Measurements from ENCODE around the gene APLP1.

Gene APLP1

DNA sequence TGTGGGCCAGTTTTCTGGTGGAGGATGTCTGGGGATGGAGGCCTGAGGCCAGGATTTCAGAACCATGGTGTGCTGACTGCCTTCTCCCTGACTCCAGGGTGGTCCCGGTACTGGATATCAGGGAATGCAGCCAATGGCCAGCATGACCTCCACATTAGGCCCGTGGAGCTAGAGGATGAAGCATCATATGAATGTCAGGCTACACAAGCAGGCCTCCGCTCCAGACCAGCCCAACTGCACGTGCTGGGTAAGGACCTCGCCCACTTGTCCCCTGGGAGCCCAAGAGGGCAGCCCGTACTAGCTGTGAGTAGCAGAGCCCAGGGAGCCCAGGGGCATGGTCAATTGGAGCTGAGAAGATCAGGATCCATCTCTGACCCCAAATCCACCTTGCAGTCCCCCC lies 10.1 kb upstream of the APLP1 start:
- peaks cover 100% of the 10 kb centered on the region for H3K27me3 ChIP-seq
- H3K27ac ChIP-seq, result no peak overlapping the region

DNA sequence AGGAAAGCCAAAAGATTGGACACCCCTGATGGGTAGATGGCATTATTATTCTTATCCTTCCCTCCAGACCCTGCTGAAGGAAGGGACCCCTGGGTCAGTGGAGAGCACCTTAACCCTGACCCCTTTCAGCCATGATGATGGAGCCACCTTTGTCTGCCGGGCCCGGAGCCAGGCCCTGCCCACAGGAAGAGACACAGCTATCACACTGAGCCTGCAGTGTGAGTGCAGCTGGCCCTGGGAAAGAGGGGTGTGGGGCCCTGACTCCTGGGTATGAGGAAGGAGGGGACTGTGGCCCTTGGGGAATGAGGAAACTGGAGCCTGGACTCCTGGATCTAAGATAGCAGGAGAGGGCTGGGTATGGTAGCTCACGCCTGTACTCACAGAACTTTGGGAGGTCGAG lies 9.0 kb upstream of the APLP1 start:
- Histone ChIP-seq H3K9me3 (no peaks in the 10 kb centered on the region), H3K27me3 (peaks cover 100% of the 10 kb centered on the region)

More for the DNA sequence above, 10.1 kb upstream of the APLP1 start:
- Histone ChIP-seq H3K4me3 (ENCODE audit: low read depth in 1 of 2, low read length in 1 of 2) (no peak overlapping the region), H3K4me1 (ENCODE audit: control insufficient read depth in 1 of 2, insufficient read depth in 1 of 2, low read depth in 1 of 2, low read length in 1 of 2) (peaks cover 3 to 4% of the 10 kb centered on the region in 2 experiments), H3K9me3 (no peaks in the 10 kb centered on the region), H3K36me3 (no peaks in the 10 kb centered on the region)
- TF ChIP-seq, protein P1, sequence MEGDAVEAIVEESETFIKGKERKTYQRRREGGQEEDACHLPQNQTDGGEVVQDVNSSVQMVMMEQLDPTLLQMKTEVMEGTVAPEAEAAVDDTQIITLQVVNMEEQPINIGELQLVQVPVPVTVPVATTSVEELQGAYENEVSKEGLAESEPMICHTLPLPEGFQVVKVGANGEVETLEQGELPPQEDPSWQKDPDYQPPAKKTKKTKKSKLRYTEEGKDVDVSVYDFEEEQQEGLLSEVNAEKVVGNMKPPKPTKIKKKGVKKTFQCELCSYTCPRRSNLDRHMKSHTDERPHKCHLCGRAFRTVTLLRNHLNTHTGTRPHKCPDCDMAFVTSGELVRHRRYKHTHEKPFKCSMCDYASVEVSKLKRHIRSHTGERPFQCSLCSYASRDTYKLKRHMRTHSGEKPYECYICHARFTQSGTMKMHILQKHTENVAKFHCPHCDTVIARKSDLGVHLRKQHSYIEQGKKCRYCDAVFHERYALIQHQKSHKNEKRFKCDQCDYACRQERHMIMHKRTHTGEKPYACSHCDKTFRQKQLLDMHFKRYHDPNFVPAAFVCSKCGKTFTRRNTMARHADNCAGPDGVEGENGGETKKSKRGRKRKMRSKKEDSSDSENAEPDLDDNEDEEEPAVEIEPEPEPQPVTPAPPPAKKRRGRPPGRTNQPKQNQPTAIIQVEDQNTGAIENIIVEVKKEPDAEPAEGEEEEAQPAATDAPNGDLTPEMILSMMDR (IDR thresholded peaks at IDR 0.05), result no peak

DNA sequence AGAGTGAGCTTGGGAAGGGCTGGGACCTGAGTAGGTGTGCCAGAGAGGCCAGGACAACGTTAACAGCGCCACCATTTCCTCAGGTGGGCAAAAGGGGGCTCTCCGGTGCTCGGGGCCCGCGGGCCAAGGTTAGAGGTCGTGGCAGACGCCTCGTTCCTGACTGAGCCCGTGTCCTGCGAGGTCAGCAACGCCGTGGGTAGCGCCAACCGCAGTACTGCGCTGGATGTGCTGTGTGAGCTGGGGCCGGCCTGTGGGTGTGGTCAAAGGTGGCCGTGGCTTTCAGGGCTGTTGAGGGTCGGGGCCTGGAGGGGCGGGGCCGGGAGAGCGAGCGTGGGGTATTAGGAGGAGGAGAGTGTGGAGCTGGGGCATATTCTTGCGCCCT lies 7.9 kb upstream of the APLP1 start:
- TF ChIP-seq, protein P1 (IDR thresholded peaks at IDR 0.05), result no peak
- no peaks in the 10 kb centered on the region for H3K36me3 ChIP-seq
- H3K9me3 ChIP-seq, result no peaks in the 10 kb centered on the region
- H3K27ac ChIP-seq, result no peak overlapping the region
- peaks cover 100% of the 10 kb centered on the region for H3K27me3 ChIP-seq
- peaks cover 3 to 4% of the 10 kb centered on the region in 2 experiments for H3K4me1 ChIP-seq (ENCODE audit: control insufficient read depth in 1 of 2, insufficient read depth in 1 of 2, low read depth in 1 of 2, low read length in 1 of 2)
- H3K4me3 ChIP-seq (ENCODE audit: low read depth in 1 of 2, low read length in 1 of 2), result no peak overlapping the region

More for the DNA sequence above, 9.0 kb upstream of the APLP1 start:
- H3K27ac ChIP-seq, result no peak overlapping the region
- H3K4me3 ChIP-seq (ENCODE audit: low read depth in 1 of 2, low read length in 1 of 2), result no peak overlapping the region
- TF ChIP-seq, protein P1 (IDR thresholded peaks at IDR 0.05), result no peak
- H3K36me3 ChIP-seq, result no peaks in the 10 kb centered on the region
- H3K4me1 ChIP-seq (ENCODE audit: control insufficient read depth in 1 of 2, insufficient read depth in 1 of 2, low read depth in 1 of 2, low read length in 1 of 2), result peaks cover 3 to 4% of the 10 kb centered on the region in 2 experiments

DNA sequence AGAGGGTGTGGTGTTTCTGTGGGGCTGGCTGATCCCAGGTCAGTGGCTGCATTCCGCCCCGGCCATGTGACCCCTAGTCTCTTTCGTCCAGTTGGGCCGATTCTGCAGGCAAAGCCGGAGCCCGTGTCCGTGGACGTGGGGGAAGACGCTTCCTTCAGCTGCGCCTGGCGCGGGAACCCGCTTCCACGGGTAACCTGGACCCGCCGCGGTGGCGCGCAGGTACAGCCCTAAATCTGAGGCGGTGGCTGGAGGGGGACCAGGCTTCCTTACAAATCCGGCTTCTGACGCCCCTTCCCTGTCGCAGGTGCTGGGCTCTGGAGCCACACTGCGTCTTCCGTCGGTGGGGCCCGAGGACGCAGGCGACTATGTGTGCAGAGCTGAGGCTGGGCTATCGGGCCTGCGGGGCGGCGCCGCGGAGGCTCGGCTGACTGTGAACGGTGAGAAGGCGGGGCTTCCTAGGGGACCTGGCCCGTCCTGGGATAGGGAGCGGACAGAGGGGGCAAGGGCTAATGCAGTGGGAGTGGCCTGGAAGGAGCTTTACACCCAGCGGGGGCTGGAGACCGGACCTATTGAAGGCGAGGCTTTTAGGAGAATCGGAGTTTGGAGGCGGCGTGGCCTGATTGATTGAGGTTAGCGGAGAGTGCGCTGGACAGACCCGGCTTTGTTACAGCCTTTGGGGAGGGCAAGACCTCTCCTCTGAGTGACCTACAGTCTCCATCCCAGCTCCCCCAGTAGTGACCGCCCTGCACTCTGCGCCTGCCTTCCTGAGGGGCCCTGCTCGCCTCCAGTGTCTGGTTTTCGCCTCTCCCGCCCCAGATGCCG lies 7.3 kb upstream of the APLP1 start:
- H3K36me3 ChIP-seq, result no peaks in the 10 kb centered on the region
- peaks cover 100% of the 10 kb centered on the region for H3K27me3 ChIP-seq
- H3K4me3 ChIP-seq (ENCODE audit: low read depth in 1 of 2, low read length in 1 of 2), result no peak overlapping the region
- no peak overlapping the region for H3K27ac ChIP-seq
- TF ChIP-seq, protein P1 (IDR thresholded peaks at IDR 0.05), result no peak
- no peaks in the 10 kb centered on the region for H3K9me3 ChIP-seq
- peaks cover 3 to 4% of the 10 kb centered on the region in 2 experiments for H3K4me1 ChIP-seq (ENCODE audit: control insufficient read depth in 1 of 2, insufficient read depth in 1 of 2, low read depth in 1 of 2, low read length in 1 of 2)

DNA sequence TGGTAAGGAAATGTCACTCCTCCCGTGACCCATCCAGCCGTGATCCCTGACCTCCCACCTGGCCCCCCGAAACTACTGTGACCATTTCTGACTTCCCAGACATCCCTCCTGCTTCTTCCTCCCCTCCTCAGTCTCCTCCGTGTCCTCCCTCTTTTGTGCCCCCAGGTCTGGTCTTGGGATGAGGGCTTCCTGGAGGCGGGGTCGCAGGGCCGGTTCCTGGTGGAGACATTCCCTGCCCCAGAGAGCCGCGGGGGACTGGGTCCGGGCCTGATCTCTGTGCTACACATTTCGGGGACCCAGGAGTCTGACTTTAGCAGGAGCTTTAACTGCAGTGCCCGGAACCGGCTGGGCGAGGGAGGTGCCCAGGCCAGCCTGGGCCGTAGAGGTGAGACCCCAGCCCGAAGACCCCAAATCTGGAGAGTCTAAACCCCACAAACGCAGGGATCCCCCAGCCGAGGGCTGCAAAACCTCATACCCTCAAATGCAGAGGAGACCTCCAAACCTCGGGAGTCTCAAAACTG lies 6.7 kb upstream of the APLP1 start:
- peaks cover 100% of the 10 kb centered on the region for H3K27me3 ChIP-seq

More for the DNA sequence above, 6.7 kb upstream of the APLP1 start:
- H3K36me3 ChIP-seq, result no peaks in the 10 kb centered on the region
- TF ChIP-seq, protein P1 (IDR thresholded peaks at IDR 0.05), result no peak
- no peak overlapping the region for H3K4me3 ChIP-seq (ENCODE audit: low read depth in 1 of 2, low read length in 1 of 2)
- H3K9me3 ChIP-seq, result no peaks in the 10 kb centered on the region
- H3K27ac ChIP-seq, result no peak overlapping the region
- peaks cover 1 to 3% of the 10 kb centered on the region in 2 experiments for H3K4me1 ChIP-seq (ENCODE audit: control insufficient read depth in 1 of 2, insufficient read depth in 1 of 2, low read depth in 1 of 2, low read length in 1 of 2)
